ACHN (cell line): ENCODE results near the gene NEGR1.

Experiments used
- DNase-seq: peaks from one replicate; pipeline ENCODE4 v3.0.0-alpha.2; 2015
- in situ Hi-C: cut with HindIII; loops from 2 replicates; pipeline ENCODE4 v1.10.0; 2017; ENCODE audit warnings: low sequenced_read_pairs, low pct_ligation_motif_present, low pct_unique_long_range_greater_than_20kb

NEGR1 gene

DNA sequence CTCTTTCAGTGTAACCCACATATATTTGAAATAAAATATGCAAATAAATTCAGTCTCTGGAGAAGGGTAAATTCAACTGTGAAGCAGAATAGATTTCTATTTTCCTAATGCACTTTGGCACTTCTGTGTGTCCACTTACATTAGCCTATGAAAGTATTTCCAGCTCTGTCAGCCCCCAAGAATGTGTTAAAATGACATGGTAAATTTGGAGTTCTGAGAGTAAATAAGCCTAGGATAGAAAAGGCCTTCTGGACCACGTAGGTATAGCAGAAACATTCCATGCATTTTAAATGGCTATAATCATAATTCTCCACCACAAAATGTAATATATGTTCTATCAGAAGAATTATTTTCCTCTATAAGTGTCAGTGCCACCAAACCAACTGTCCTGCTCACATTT, 276.2 kb downstream of the NEGR1 start:
- no peak for DNase-seq
- in situ Hi-C loops = no loop called here

DNA sequence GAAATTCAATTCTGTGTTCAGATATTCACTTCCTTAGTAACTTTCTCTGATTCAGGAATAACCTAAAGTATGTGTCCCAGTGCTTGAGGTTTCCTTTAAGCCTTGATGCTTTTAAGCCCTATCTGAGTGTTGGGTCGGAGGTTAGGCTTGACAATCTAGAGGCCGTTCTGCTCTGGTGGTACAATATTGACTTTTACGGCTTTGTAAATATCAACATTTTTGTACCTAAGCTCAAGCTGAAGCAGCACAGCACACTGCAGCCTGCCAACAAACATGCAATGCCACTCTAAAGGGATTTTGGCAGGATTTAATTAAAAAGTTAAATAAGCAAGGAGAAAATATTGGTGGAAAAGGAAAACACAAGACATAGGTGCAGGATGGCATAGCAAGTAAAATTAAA, 279.2 kb downstream of the NEGR1 start:
- no peak for DNase-seq
- in situ Hi-C loops = no loop called here

- in situ Hi-C loops = no loop called here
- peak; percentile 20 for DNase-seq
Observed at GRCh38 chr1:72000809-72001208, 281.5 kb downstream of the NEGR1 start.

DNA sequence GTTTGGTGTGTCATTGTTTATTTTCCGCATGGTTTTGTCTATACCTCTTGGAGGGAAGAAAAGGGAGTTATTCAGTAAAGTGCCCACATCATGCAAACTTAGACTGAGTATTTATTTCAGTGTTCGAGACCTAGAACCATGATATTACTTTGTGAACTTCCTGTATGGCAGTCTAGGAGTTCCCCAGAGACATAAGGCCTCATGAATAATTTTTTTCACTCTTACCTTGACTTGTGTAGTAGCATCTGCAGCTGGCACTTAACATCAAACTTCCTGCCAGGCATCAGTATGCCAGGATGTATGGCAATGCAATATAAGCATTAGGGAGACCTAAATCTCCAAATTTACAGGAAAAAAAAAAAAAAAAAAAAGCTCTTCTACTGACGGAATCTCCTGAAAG, 287.7 kb downstream of the NEGR1 start:
- in situ Hi-C loops = no loop called here
- no peak for DNase-seq

- no peak for DNase-seq
- in situ Hi-C loops = no loop called here
Observed at GRCh38 chr1:71987181-71987580, 295.2 kb downstream of the NEGR1 start.

DNA sequence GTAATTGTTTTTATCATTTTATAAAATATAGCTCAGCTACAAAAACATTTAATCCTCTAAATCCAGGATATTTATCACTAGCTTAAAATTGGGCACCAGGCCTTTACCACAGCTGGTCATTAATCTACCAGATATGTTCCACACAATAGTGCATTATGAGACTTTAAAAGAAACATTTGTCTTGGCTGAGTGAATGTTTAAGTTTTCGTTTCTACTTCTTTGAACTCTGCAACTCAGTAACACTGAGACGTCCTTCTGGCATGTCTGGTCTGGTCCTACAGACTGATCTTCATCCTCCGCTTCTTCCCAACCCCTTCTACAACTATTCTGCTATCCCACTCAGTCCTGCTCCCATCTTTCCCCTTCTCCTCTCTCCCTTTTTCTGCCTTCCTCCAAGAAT, 296.2 kb downstream of the NEGR1 start:
- in situ Hi-C loops = no loop called here
- DNase-seq = no peak

- in situ Hi-C loops = no loop called here
- no peak for DNase-seq
Observed at GRCh38 chr1:71980556-71980955, 301.8 kb downstream of the NEGR1 start.

- in situ Hi-C loops = no loop called here
- no peak for DNase-seq
Observed at GRCh38 chr1:71979882-71980281, 302.5 kb downstream of the NEGR1 start.

DNA sequence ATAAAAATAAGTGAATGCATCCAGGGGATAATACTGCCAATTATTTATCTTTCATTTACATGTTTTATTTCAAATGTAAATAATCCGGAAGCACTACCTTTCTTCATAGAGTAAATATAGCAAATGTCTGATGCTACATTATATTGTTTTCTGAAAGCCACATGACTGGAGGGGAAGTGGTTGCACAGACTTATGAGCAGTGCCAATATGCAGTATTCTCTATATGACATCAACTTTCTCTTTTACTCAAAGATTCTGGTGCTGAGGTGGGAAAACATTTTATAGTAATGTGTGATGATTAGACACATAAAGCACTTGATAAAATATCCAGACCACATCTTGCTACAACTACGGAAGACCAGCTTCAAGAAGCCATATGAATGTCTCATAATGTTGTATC, 314.7 kb downstream of the NEGR1 start:
- DNase-seq = no peak
- in situ Hi-C loops = no loop called here

DNA sequence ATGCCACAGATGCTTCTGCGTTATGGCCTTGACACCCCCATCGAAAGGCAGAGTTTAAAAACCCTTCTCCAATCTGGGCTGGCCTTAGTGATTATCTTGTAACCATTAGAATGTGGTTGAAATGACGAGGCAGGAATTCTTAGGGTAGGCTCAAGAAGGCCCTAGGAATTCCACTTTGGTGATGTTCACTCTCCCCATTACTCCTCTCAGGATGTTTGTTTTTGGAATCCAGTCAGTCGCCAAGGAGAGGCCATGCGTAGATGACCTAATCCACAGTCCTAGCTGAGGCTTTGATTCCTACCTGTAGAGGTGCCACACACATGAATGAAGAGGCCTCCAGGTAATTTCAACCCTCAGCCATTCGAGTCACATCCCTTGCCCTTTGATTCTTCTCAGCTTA, 318.2 kb downstream of the NEGR1 start:
- in situ Hi-C loops = no loop called here
- no peak for DNase-seq

DNA sequence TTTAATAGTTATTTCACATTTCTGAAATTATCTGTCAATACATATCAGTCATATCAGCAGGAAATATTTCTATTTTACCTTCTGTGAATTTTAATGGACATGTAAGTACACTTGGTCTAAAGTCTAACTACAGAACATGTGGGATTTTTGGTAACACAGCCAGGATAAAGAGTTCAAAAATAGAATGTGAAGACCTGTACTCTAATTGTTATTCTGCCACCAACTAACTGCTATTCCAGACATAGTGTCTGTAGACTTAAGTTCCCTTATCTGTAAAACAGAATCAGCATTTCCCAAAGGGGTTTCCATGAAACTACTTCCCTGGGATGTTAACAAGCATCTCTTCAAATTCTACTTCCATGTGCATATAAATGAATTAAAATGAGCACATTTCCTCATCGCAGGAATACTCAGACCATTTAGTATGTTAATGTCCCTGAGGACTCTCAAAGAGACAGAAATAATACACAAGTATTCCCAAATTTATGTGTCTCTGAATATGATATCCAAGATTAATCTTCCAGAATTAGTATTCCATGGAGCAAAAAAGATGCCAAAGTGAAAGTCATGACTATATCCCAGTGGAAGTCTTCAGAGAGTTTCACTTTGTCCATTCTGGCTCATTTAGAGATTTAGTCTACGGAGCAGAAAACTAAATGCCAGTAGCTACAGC, 325.6 kb downstream of the NEGR1 start:
- in situ Hi-C loops = no loop called here
- no peak for DNase-seq

DNA sequence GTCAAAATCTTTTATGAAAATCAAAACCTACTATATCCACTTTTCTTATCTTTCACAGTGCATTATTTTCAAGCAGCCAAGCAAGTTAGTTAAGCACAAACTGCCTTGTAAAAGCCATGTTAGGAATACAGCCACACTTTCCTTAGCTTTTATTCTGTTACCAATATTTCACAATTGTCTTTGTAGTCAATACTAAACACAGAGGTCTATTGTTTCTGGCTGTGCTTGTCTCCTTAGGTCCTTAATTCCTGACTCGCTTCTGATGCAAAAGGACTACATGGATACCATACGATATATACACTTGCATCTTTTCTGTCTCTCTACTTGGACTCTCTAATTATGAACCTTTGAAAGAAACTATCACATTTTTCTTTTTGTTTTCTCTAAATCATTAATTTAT, 331.8 kb downstream of the NEGR1 start:
- in situ Hi-C loops = no loop called here
- no peak for DNase-seq

DNA sequence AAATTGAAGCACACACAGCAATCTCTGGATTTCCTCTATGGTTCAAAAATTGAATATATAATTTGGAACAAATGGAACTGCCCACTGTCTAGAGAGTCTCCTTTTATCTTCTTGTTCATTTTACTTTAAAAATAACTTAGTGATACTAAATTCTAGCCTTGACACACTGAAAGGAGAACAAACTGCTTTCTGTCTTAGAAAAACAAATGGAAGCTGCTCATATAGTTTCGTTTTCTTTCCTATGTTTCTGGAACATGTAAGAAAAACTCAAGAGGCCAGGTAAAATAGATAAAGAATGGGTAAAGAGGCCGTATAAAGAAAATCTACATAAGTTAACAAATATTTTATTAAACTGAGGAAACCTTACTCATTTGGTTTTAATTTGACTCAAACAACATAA, 332.7 kb downstream of the NEGR1 start:
- in situ Hi-C loops = no loop called here

DNA sequence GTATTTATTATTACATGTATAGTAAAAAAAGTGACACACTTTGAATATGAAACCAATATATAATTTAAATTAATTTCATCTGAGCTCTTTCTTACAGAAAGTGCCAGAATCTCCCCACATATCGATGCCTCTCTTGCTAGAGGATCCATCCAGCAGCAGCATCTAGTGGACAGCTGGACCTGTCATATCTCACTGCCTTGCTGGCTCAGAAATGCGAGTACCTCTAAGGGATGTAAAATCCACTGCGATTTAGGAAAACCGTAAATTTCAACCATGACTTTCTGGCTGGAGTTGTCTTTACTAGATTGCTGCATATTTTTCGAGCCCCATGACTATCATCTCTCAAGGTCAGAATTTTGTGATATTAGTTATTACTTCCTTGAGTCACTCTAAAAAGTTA, 333.8 kb downstream of the NEGR1 start:
- no peak for DNase-seq
- in situ Hi-C loops = no loop called here

More for the DNA sequence above, 332.7 kb downstream of the NEGR1 start:
- DNase-seq = no peak

DNA sequence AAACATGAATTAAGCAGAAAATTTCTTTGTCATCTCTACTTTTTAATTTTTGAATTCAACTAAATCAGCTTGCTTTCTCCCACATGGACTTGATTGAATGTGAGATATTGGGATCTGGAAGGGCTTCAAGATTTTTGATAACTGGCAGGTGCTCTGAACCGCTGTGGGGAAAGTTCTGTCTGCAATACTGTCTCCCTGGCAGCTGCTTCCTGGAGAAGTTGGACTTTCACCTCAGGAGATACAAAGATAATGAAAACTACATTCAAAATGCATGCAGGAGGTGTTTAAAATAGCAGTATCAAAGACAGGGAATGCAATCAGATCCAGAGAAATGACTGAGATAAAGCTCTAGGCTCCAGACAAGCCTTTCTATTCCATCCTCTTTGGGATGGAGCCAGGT, 338.3 kb downstream of the NEGR1 start:
- no peak for DNase-seq
- in situ Hi-C loops = no loop called here

DNA sequence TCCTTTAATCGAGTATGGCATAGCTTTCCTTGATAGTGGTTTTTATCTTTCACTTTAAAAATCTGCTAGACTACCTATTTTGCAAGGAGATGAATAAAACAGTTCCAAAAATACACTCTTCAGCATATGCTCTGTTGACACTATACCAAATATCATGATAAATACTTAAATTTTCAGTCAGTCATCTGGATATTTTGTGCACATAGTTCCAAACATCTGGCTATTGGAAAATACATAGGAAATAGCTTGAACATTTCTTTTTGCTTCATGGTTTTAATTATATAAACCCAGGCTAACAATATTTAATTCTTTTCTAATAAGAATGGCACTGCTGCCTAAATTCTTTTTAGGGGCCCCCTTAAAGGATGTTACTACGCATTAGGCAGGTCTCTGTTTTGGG, 342.1 kb downstream of the NEGR1 start:
- in situ Hi-C loops = no loop called here
- no peak for DNase-seq

GRCh38 chr1:71930511-71930910, 351.8 kb downstream of the NEGR1 start:
- DNase-seq = no peak
- in situ Hi-C loops = no loop called here

DNA sequence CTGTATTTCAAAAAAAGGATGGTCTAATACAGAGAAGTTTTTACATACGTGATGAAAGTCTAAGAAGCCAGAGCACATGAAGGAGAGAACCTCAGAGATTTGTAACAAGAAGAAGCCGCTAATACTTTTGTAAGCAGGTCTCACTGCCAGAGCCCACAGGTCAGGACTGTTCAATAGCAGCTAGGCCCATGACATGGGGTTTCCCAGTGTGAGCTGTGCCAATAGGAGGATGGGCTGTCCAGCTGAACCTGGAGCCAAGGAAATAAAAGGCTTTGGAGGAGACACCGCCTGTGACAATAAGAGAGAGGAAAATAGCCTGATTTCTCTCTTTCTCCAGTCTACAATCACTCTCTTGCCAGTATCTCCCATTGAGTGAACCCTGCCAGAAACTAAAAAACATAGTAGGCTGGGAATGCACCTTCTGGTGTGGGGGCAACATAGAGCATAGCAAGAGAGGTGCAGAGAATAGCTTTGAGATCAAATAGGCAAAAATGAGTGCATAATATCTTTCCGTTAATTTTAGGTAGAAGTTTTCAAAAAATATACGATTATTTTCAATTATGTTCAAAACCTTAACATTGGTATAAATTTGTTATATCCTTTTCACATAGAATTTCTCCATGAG, 360.3 kb downstream of the NEGR1 start:
- DNase-seq = no peak
- in situ Hi-C loops = no loop called here

GRCh38 chr1:71921204-71921603, 361.1 kb downstream of the NEGR1 start:
- no peak for DNase-seq
- in situ Hi-C loops = no loop called here

- in situ Hi-C loops = no loop called here
- no peak for DNase-seq
Observed at GRCh38 chr1:71920556-71920955, 361.8 kb downstream of the NEGR1 start.
